GM12878 (cell line): ENCODE measurements around the gene SCARF2. TPM values are rescaled to one million over a fixed set of nuclear protein-coding genes. Genes with fewer than 3 reads are reported as not detected.

Experiments used
- EZH2 ChIP-seq: IDR thresholded peaks from 2 replicates; pipeline ENCODE4 v1.6.1; 2012; ENCODE audit warnings: low read depth, mild to moderate bottlenecking, control low read depth, inconsistent platforms, low read length, borderline replicate concordance; ENCODE audit not compliant: control insufficient read depth
- JUND ChIP-seq: IDR thresholded peaks from 2 replicates; pipeline ENCODE4 v1.6.1; 2012; ENCODE audit warnings: low read depth, mild to moderate bottlenecking, low read length, improper control_type of control experiment, moderate library complexity
- MTA2 ChIP-seq: fragments of 450-650 bp; IDR thresholded peaks from 2 replicates; pipeline ENCODE4 v1.6.1; 2016; ENCODE audit warnings: low read depth, mild to moderate bottlenecking, moderate library complexity
- NRF1 ChIP-seq: conservative IDR thresholded peaks from 2 replicates; pipeline ENCODE4 v1.6.1; 2011; ENCODE audit warnings: mild to moderate bottlenecking, low read depth, low read length, improper control_type of control experiment
- SMARCA5 ChIP-seq: fragments of 450-650 bp; IDR thresholded peaks from 2 replicates; pipeline ENCODE4 v1.6.1; 2017; ENCODE audit warnings: mild to moderate bottlenecking
- SMC3 ChIP-seq: IDR thresholded peaks from 2 replicates; pipeline ENCODE4 v1.6.1; 2011; ENCODE audit warnings: low read length, improper control_type of control experiment, borderline replicate concordance
- SREBF1 ChIP-seq: IDR thresholded peaks from 2 replicates; pipeline ENCODE4 v1.6.1; 2012; ENCODE audit warnings: mild to moderate bottlenecking, low read length
- ZNF24 ChIP-seq: fragments of 450-650 bp; IDR thresholded peaks from 2 replicates; pipeline ENCODE4 v1.6.1; 2017; ENCODE audit warnings: antibody characterized with exemption, mild to moderate bottlenecking
- ZSCAN29 ChIP-seq: fragments of 450-650 bp; IDR thresholded peaks from 2 replicates; pipeline ENCODE4 v1.6.1; 2017; ENCODE audit warnings: mild to moderate bottlenecking, moderate library complexity
- polyA plus RNA-seq, 11 experiments: library from polyadenylated mRNA; depleted of rRNA in 4 of 11; unstranded in 6 of 11; stranded (reverse) in 5 of 11; fragments of >200 nt; fragmentation: Nextera tagmentation in 4 of 11; fragmentation: Illumina TruSeq in 1 of 11; extraction: Ambion mirVana in 4 of 11; extraction: Trizol in 1 of 11; gene quantifications; 1 replicate in 1 of 11; 2 replicates in 10 of 11; pipeline versions ENCODE4 v1.2.1 to v1.2.3, GENCODE V29; 2011 to 2016; ENCODE audit warnings: inconsistent platforms in 2 of 11, missing spikeins in 2 of 11, low read depth in 1 of 11
- total RNA-seq, 4 experiments: library from RNA; depleted of rRNA in 3 of 4; stranded (reverse); fragments of >200 nt in 3 of 4; fragmentation: Illumina TruSeq in 1 of 4; extraction: Trizol in 1 of 4; gene quantifications; 2 replicates each; pipeline versions ENCODE4 v1.2.1 to v1.2.3, GENCODE V29; 2013 to 2021
- TF ChIP-seq, protein P1 (sequence below): IDR thresholded peaks from 2 replicates; pipeline ENCODE4 v1.6.1; 2011; ENCODE audit warnings: borderline replicate concordance, low read depth, mild to moderate bottlenecking, moderate library complexity, mixed read lengths, low read length; ENCODE audit not compliant: insufficient read depth; ENCODE audit errors: extremely low read length
- TF ChIP-seq, protein P2 (sequence below): fragments of 450-650 bp; IDR thresholded peaks from 2 replicates; pipeline ENCODE4 v1.6.1; 2017; ENCODE audit warnings: low read depth, mild to moderate bottlenecking, moderate library complexity
- TF ChIP-seq, protein P3 (sequence below): fragments of 450-650 bp; IDR thresholded peaks from 2 replicates; pipeline ENCODE4 v1.6.1; 2017; ENCODE audit warnings: borderline replicate concordance

Gene SCARF2
- total and polyA plus RNA-seq, 10 of the 15 experiments (the other 5 are each of a cell fraction or from before 2014, with no cell fraction given): 0.01 to 0.74 (median 0.17) TPM; not detected in 5

DNA sequence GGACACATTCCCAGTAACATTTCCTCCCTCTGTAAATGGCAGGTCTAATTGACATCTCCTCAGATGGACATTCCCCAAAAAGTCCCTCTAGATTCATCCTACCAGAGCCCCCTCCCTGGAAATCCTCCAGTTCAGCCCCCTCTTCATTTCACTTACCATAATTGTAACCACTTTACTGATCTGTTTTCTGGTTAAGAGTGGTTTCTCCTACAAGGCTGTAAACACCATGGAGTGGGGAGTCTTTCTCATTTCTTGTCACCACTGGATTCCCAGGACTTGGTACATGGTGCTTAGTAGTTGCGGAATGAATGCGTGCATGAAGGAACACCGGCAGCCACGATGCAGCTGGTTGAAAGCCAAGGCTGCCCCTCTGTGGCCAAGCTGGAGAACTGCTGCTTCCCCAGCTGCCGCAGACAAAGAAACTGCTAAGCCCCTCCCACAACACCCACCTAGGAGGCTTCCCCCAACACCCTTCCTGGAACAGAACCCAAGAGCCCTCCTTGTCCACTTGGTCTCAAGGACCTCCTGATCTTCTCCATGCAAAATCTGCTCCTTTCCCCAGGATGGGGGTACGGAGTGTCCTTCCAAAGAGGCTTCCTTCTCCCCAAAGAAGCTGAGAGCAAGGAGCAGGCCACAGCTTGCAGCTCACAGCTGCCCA lies 18.6 kb upstream of the SCARF2 start (continued):
- TF ChIP-seq, protein P1, sequence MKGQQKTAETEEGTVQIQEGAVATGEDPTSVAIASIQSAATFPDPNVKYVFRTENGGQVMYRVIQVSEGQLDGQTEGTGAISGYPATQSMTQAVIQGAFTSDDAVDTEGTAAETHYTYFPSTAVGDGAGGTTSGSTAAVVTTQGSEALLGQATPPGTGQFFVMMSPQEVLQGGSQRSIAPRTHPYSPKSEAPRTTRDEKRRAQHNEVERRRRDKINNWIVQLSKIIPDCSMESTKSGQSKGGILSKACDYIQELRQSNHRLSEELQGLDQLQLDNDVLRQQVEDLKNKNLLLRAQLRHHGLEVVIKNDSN: no peak
- no peak for TF ChIP-seq JUND
- TF ChIP-seq NRF1: no peak
- TF ChIP-seq, protein P2, sequence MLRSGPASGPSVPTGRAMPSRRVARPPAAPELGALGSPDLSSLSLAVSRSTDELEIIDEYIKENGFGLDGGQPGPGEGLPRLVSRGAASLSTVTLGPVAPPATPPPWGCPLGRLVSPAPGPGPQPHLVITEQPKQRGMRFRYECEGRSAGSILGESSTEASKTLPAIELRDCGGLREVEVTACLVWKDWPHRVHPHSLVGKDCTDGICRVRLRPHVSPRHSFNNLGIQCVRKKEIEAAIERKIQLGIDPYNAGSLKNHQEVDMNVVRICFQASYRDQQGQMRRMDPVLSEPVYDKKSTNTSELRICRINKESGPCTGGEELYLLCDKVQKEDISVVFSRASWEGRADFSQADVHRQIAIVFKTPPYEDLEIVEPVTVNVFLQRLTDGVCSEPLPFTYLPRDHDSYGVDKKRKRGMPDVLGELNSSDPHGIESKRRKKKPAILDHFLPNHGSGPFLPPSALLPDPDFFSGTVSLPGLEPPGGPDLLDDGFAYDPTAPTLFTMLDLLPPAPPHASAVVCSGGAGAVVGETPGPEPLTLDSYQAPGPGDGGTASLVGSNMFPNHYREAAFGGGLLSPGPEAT: no peak
- no peak for TF ChIP-seq SREBF1
- TF ChIP-seq, protein P3, sequence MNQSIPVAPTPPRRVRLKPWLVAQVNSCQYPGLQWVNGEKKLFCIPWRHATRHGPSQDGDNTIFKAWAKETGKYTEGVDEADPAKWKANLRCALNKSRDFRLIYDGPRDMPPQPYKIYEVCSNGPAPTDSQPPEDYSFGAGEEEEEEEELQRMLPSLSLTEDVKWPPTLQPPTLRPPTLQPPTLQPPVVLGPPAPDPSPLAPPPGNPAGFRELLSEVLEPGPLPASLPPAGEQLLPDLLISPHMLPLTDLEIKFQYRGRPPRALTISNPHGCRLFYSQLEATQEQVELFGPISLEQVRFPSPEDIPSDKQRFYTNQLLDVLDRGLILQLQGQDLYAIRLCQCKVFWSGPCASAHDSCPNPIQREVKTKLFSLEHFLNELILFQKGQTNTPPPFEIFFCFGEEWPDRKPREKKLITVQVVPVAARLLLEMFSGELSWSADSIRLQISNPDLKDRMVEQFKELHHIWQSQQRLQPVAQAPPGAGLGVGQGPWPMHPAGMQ: no peak
- no peak for TF ChIP-seq EZH2
- TF ChIP-seq ZNF24: peak; percentile 89
- peak; percentile 63; the same call in 1 of the 2 replicates for TF ChIP-seq SMARCA5
- TF ChIP-seq MTA2: no peak
- no peak for TF ChIP-seq ZSCAN29
- peak; percentile 78 for TF ChIP-seq SMC3
